Measurements from ENCODE around the gene ATAD5.
A peak's percentile ranks its signal among the peaks of the same experiment; 100 is the strongest.
"Not testable (repeated sequence)": the region's sequence is repeated elsewhere in the genome, so short reads cannot be mapped to it uniquely, and the experiment has no call there.

The ATAD5 gene

GRCh38 chr17:30913955-30914354 is 82.2 kb downstream of the ATAD5 start:
- no peak for DNase-seq

- no peak for DNase-seq
Observed at GRCh38 chr17:30915833-30916611, 84.3 kb downstream of the ATAD5 start.

- no peak for DNase-seq
Observed at GRCh38 chr17:30917050-30917449, 85.3 kb downstream of the ATAD5 start.

- no peak for DNase-seq
Observed at GRCh38 chr17:30920282-30920681, 88.5 kb downstream of the ATAD5 start.

- DNase-seq, result no peak
Observed at GRCh38 chr17:30920683-30921543, 89.1 kb downstream of the ATAD5 start.

- DNase-seq, result no peak
Observed at GRCh38 chr17:30921544-30922196, 89.9 kb downstream of the ATAD5 start, which contains the start of gene ADAP2. TSS of gene ADAP2 (plus strand) at chr17:30921945. CDS start at chr17:30922015, 70 bp downstream.

- DNase-seq, result no peak
Observed at GRCh38 chr17:30922235-30923030, 90.7 kb downstream of the ATAD5 start.

GRCh38 chr17:30924341-30924740 is 92.6 kb downstream of the ATAD5 start:
- no peak for DNase-seq

GRCh38 chr17:30926516-30926915 is 94.8 kb downstream of the ATAD5 start:
- DNase-seq, result no peak

GRCh38 chr17:30927756-30928155 is 96.0 kb downstream of the ATAD5 start:
- no peak for DNase-seq

GRCh38 chr17:30928584-30928983 is 96.8 kb downstream of the ATAD5 start:
- DNase-seq, result no peak

- no peak for DNase-seq
Observed at GRCh38 chr17:30929081-30929633, 97.4 kb downstream of the ATAD5 start.

- DNase-seq, result not testable (repeated sequence)
Observed at GRCh38 chr17:30929861-30930260, 98.1 kb downstream of the ATAD5 start.

GRCh38 chr17:30930495-30930894 is 98.7 kb downstream of the ATAD5 start:
- no peak for DNase-seq

- DNase-seq, result not testable (repeated sequence)
Observed at GRCh38 chr17:30931582-30931981, 99.8 kb downstream of the ATAD5 start.

GRCh38 chr17:30933966-30934365 is 102.2 kb downstream of the ATAD5 start:
- DNase-seq, result no peak

- no peak for DNase-seq
Observed at GRCh38 chr17:30939051-30939689, 107.4 kb downstream of the ATAD5 start.

GRCh38 chr17:30942308-30943079 is 110.7 kb downstream of the ATAD5 start:
- peak; percentile 18 for DNase-seq
